MCF 10A (cell line): ENCODE results near the gene CACNA2D4. TPM values are rescaled to one million over a fixed set of nuclear protein-coding genes. Genes with fewer than 3 reads are reported as not detected.
"Not testable (repeated sequence)": the region's sequence is repeated elsewhere in the genome, so short reads cannot be mapped to it uniquely, and the experiment has no call there.

ENCODE experiments used
- BruUV-seq: library from RNA; stranded (reverse); fragments of 400-500 nt; replicated peaks from 2 replicates; lab custom pipeline; 2021; lab: Mats Ljungman, UMichigan
- CTCF ChIA-PET: fragments of 300-600 bp; sonication (Branson Sonifier 250); formaldehyde crosslinking; extraction: SDS; loops from one replicate; lab custom pipeline; 2021; ENCODE audit warnings: antibody characterized with exemption, inconsistent platforms; lab: Yijun Ruan, JAX
- POLR2A ChIA-PET: fragments of 300-600, 350-650 bp; sonication (Branson Sonifier 250); formaldehyde crosslinking; extraction: SDS; loops from one replicate; lab custom pipeline; 2020; ENCODE audit warnings: antibody characterized with exemption, inconsistent platforms; lab: Yijun Ruan, JAX
- DNase-seq: peaks from one replicate; pipeline ENCODE4 v3.0.0-alpha.2; 2018; ENCODE audit not compliant: unreplicated experiment
- H3K27ac Mint-ChIP-seq: one replicate; pipeline ENCODE4 v1.8.0; 2022; ENCODE audit warnings: mild to moderate bottlenecking, low read depth, mixed read lengths; ENCODE audit not compliant: unreplicated experiment
- H3K27me3 Mint-ChIP-seq: one replicate; pipeline ENCODE4 v1.8.0; 2022; ENCODE audit warnings: mixed read lengths; ENCODE audit not compliant: insufficient read depth, unreplicated experiment
- H3K36me3 Mint-ChIP-seq: one replicate; pipeline ENCODE4 v1.8.0; 2022; ENCODE audit warnings: mild to moderate bottlenecking, moderate library complexity, mixed read lengths; ENCODE audit not compliant: insufficient read depth, unreplicated experiment
- H3K4me1 Mint-ChIP-seq: one replicate; pipeline ENCODE4 v1.8.0; 2022; ENCODE audit warnings: mixed read lengths; ENCODE audit not compliant: insufficient read depth, unreplicated experiment
- H3K4me3 Mint-ChIP-seq: one replicate; pipeline ENCODE4 v1.8.0; 2022; ENCODE audit warnings: mild to moderate bottlenecking, moderate library complexity, mixed read lengths; ENCODE audit not compliant: unreplicated experiment
- H3K9me3 Mint-ChIP-seq: one replicate; pipeline ENCODE4 v1.8.0; 2022; ENCODE audit warnings: mixed read lengths; ENCODE audit not compliant: unreplicated experiment
- intact Hi-C: fragments of 100-400 bp; cut with micrococcal nuclease; formaldehyde crosslinking; loops from 2 replicates; pipeline ENCODE4 v1.14.1; 2022
- total RNA-seq: library from RNA; stranded (reverse); gene quantifications from 2 replicates; pipeline ENCODE4 v1.2.3, GENCODE V29; 2022
- TF ChIP-seq, protein P1 (sequence below): fragments of 200-600 bp; IDR thresholded peaks from one replicate; pipeline ENCODE4 v1.8.0; 2022; ENCODE audit warnings: antibody characterized with exemption, mild to moderate bottlenecking; ENCODE audit not compliant: unreplicated experiment

CACNA2D4 gene
- total RNA-seq, 1 experiment from 2014 or later = not detected

DNA sequence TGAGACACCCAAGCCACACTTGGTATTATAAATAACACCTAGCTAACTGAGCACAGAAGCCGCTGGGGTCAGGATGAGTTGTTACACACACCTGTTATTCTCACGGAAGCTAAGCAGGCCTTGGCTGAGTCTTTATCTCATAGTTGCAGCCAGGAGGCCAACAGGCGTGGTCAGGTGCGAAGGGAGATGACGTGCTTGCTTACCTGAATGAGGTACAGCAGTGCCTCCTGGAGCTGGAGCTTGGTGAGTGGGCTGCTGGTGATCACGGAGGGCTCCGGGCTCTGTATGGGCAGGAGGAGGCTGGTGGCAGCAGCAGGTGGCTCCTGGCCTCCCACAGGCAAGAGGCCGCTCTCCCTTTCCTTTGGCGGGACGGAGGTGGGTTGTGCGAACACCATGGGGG lies 30.4 kb upstream of the CACNA2D4 start:
- CTCF ChIA-PET = interaction anchor here (0.6 to 3.0 kb wide), 6 partner anchors 9 to 635 kb away, joined by 3 to 21 read pairs (median 5); no protein-coding TSS in a partner anchor

DNA sequence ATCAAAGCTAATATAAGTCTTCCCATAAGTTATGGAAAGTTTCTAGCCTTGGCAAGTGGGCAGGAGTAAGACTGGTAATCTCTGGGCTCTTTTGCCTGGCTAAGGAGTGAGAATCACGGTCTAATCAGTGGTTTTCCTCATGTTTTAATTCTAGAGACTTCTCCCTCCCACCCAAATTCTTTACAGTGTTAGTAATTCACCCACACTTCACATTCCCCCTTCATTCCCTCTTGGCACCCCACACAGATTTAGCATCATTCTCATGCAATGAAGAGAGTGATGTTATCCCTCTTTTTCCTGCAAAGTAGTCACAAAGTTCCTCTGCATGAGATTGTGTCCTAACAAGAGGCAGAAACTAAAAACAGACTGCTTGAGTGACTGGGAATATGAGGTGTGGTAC lies 28.6 kb upstream of the CACNA2D4 start:
- BruUV-seq = no TSS peak
- ChIA-PET CTCF (interaction anchor here (1.1 to 1.2 kb wide), 2 partner anchors 156 to 867 kb away, joined by 4 read pairs; no protein-coding TSS in a partner anchor), POLR2A (no interaction called here)
- TF ChIP-seq, protein P1, sequence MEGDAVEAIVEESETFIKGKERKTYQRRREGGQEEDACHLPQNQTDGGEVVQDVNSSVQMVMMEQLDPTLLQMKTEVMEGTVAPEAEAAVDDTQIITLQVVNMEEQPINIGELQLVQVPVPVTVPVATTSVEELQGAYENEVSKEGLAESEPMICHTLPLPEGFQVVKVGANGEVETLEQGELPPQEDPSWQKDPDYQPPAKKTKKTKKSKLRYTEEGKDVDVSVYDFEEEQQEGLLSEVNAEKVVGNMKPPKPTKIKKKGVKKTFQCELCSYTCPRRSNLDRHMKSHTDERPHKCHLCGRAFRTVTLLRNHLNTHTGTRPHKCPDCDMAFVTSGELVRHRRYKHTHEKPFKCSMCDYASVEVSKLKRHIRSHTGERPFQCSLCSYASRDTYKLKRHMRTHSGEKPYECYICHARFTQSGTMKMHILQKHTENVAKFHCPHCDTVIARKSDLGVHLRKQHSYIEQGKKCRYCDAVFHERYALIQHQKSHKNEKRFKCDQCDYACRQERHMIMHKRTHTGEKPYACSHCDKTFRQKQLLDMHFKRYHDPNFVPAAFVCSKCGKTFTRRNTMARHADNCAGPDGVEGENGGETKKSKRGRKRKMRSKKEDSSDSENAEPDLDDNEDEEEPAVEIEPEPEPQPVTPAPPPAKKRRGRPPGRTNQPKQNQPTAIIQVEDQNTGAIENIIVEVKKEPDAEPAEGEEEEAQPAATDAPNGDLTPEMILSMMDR = no peak
- intact Hi-C loops = loop anchor here (10.0 kb wide), 1 partner anchor 88 kb away; no protein-coding TSS in a partner anchor
- Mint-ChIP-seq H3K4me1 (no peaks in the 10 kb centered on the region), H3K9me3 (no peaks in the 10 kb centered on the region), H3K27ac (no peak overlapping the region), H3K4me3 (no peak overlapping the region), H3K27me3 (peaks cover 19% of the 10 kb centered on the region), H3K36me3 (peaks cover 31% of the 10 kb centered on the region)
- DNase-seq = no peak

More for the DNA sequence above, 30.4 kb upstream of the CACNA2D4 start:
- peaks cover under 1% of the 10 kb centered on the region for H3K27me3 Mint-ChIP-seq
- POLR2A ChIA-PET = no interaction called here
- no peaks in the 10 kb centered on the region for H3K4me1 Mint-ChIP-seq
- BruUV-seq = no TSS peak
- H3K4me3 Mint-ChIP-seq = no peak overlapping the region
- H3K9me3 Mint-ChIP-seq = no peaks in the 10 kb centered on the region
- TF ChIP-seq, protein P1 = no peak
- no peak for DNase-seq
- H3K36me3 Mint-ChIP-seq = peaks cover 41% of the 10 kb centered on the region
- H3K27ac Mint-ChIP-seq = no peak overlapping the region
- intact Hi-C loops = loop anchor here (10.0 kb wide), 1 partner anchor 86 kb away; no protein-coding TSS in a partner anchor

DNA sequence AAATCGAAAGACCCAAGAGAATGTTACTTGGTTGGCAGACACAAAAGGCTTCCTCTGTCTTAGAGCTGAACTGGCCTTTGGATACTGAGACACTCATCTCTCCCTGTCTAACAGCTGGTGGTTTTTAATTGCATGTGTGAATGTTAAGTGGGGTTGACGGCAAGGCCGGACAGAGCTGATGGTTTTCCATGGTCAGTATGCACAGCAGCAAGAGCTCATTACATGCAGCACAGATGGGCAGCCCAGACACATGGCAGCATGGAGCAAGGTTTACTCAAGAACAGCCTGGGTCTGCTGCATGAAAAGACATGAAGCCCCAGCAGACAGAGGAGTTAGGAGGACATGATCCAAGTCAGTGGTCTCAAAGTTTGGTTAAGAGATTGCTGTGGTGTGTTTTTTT lies 27.8 kb upstream of the CACNA2D4 start:
- Mint-ChIP-seq H3K9me3 (no peaks in the 10 kb centered on the region), H3K36me3 (peaks cover 28% of the 10 kb centered on the region), H3K4me3 (no peak overlapping the region), H3K27ac (no peak overlapping the region), H3K4me1 (no peaks in the 10 kb centered on the region), H3K27me3 (peaks cover 27% of the 10 kb centered on the region)
- CTCF ChIA-PET = interaction anchor here (0.5 to 1.3 kb wide), 5 partner anchors 140 to 868 kb away, joined by 3 to 4 read pairs (median 3); no protein-coding TSS in a partner anchor
- POLR2A ChIA-PET = interaction anchor here (0.8 kb wide), 1 partner anchor 850 kb away, joined by 3 read pairs; no protein-coding TSS in a partner anchor
- intact Hi-C loops = loop anchor here (10.0 kb wide), 1 partner anchor 89 kb away; no protein-coding TSS in a partner anchor
- TF ChIP-seq, protein P1 = no peak
- no peak for DNase-seq
- BruUV-seq = no TSS peak

DNA sequence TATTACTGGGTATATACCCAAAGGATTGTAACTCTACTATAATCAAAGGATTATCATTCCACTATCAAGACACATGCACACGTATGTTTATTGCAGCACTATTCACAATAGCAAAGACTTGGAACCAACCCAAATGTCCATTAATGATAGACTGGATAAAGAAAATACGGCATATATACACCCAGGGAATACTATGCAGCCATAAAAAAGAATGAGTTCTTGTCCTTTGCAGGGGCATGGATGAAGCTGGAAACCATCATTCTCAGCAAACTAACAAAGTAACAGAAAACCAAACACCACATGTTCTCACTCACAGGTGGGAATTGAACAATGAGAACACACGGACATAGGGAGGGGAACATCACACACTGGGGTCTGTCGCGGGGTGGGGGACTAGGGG lies 27.1 kb upstream of the CACNA2D4 start:
- Mint-ChIP-seq H3K36me3 (peaks cover 30% of the 10 kb centered on the region), H3K27me3 (peaks cover 34% of the 10 kb centered on the region)
- H3K4me1 Mint-ChIP-seq, POLR2A ChIA-PET, H3K4me3 Mint-ChIP-seq, DNase-seq, H3K9me3 Mint-ChIP-seq, H3K27ac Mint-ChIP-seq, BruUV-seq: not testable (repeated sequence)
- CTCF ChIA-PET = interaction anchor here (0.6 to 1.3 kb wide), 2 partner anchors 150 to 596 kb away, joined by 3 read pairs; no protein-coding TSS in a partner anchor
- intact Hi-C loops = loop anchor here (10.0 kb wide), 1 partner anchor 89 kb away; no protein-coding TSS in a partner anchor
